Ecto neural progenitor cell (in vitro differentiated cells): Measurements from ENCODE around the gene TXNRD2.

ENCODE experiments used
- DNase-seq: peaks from one replicate; pipeline ENCODE4 v3.0.0-alpha.2; 2018; ENCODE audit warnings: low spot score

Gene TXNRD2

GRCh38 chr22:19875531-19876313 lies 65.9 kb downstream of the TXNRD2 start:
- no peak for DNase-seq

DNA sequence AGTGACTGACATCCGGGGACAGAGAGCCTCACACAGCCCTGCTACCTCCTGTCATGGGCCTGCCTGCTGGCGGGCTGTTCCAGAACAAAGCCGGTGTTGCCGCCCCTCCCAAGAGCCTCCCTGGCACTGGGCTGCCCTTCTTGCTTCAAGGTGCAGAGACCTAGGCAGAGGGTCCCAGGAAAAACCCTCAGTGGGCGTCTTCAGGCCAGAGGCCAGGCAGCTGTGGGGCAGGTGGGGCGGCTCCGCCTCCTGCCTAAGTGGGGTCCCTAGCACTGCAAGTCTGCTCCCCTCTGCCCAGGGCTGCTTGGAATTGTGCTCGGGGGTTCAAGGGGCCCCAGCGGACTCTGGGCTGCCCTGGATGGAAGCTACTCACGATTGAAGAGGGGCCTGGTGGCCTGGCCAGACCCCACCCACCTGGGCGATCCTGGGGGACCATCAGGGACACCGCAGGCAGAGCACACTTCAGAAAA lies 66.5 kb downstream of the TXNRD2 start:
- DNase-seq: no peak

- peak; percentile 82 for DNase-seq
Measured at GRCh38 chr22:19874307-19875060, 67.1 kb downstream of the TXNRD2 start.

DNA sequence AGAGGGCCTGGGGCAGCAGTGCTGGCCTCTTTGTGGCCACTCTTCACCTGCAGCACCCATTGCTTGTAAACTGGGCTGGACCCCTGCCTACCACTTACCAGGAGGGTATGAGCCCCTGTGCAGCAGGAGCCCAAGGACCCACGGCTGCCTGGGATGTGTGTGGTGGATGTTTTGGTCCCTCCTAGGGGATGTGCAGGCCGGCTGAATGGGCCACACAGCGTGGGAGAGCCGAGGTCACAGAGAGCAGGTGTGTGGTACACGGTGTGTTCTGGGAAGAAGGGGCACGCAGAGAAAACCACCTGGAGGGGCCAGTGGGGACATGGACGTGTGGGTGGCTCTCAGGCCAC lies 67.7 kb downstream of the TXNRD2 start:
- DNase-seq: no peak

- no peak for DNase-seq
Measured at GRCh38 chr22:19873138-19873959, 68.3 kb downstream of the TXNRD2 start.

- DNase-seq: peak; percentile 42
Measured at GRCh38 chr22:19872779-19873137, 68.9 kb downstream of the TXNRD2 start.

DNA sequence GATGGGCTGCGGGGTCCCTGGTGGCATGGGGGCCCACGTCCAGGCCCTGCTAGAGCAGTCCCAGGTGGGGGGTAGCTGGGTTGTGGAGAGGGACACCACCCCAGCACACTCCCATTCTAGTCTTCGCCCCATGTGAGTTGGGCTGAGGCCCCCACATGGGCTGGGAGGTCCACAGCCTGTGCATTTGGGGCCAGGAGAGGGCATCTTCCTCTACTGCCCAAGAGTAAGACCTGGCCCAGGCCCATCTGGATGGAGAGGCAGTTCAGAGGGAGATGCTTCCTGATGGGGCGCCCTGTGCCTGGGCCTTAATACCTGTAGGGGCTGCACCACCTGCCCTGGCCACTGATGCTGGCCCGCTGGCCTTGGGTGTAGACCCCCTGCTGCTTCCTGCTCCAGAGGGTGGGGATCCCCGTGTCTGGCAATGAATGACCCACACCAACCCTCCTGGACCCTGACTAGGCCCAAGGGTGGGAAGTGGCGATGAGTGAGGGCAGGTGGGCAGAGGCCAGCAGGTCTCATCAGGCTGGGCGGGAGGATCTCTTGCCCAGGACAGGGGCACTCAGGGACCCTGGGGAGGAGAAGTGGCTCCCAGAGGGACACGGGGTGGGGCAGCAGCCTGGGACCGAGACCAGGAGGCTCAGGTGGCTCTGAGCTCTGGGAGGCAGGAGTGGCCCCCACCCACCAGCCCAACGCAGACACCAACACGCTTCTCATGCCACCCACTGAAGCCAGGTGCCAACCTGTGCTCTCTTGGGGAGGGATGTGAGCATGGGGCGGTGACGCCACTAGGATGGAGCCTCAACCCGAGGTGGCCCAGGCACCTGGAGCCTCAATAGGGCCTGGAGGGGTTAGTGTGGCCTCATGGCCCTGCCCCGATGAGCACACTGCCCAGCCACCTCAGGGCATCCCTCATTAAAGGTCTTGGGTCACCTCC lies 69.5 kb downstream of the TXNRD2 start:
- DNase-seq: no peak

- no peak for DNase-seq
Measured at GRCh38 chr22:19871023-19871844, 70.4 kb downstream of the TXNRD2 start.

- no peak for DNase-seq
Measured at GRCh38 chr22:19870153-19871022, 71.2 kb downstream of the TXNRD2 start.

DNA sequence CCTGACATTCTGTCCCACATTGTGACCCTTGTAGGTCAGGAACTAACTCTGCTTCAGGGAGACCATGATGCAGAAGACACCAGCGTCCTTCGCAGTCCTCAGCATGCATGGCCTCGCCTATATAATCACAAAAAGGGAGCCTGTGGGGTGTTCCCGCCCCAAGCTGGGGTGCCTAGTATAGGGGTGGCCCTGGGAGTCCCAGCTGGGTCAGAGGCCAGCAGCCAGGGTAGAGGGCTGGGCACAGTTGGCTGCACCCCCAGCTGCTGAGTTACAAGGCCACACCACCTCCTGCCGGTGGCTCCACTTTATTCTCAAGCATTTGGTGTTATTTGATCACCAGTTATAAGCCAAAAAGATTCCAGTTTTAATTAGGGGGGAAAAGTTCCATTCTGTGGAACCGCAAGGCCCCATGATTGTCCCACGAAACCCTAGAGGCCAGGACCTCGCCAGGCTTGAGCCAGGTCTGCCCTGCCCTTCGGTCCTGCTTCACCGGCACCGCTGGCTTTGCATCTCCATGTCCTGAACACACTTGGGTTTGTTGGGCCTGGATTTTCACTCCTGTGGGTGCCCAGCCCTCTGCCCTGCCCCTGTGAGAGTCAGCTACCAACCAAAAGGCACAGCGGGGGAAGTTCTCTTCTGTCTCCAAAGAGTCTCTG lies 72.0 kb downstream of the TXNRD2 start:
- DNase-seq: no peak

DNA sequence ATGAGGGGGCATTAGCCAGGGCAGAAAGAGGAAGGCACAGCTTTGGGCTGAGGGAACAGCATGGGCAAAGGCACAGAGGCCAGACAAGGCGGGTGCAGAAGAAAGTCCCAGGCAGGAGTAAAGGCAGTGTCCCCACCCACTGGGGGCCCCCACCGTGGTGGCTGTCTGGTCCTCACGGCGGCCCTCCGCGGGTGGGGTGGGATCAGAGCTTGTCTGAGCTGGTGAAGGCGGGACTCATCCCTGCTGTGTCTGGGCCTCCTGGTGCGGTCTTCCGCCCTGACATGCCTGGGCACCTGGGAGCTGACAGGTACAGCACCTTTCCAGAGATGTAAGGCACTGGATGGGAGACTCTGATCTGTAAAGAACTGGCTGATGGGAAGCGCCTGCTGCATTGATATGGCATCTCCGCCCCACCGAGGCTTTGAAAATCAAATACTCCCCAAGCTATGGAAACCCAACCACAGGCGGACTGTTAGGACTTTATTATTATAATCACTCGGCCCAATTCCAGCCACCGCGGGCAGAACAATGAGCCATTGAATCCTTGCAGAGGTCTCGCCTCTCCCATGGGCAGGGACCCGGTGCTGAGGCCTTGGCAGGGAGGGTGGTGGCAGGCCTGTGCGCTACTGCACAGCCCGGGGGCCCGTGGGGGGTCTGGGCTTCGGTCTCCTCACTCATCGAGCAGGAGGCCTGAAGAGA lies 72.7 kb downstream of the TXNRD2 start:
- DNase-seq: no peak

DNA sequence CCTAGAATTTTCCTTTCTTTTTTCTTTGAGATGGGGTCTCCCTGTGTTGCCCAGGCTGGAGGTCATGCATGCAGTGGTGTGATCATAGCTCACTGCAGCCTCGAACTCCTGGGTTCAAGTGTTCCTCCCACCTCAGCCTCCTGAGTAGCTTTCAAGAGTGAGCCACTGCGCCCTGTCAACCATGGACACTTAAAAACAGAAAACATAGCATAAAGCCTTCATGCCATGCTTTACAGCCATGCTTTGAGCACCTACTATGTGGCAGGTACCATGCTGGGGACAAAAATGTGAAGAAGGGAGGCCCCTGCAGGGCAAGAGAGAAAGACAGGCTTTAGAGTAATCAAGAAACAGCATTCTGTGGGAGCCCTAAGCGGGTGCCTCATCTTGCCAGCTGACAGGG lies 73.3 kb downstream of the TXNRD2 start:
- DNase-seq: no peak

GRCh38 chr22:19867617-19868016 lies 74.0 kb downstream of the TXNRD2 start:
- DNase-seq: no peak

GRCh38 chr22:19866665-19867009 lies 75.0 kb downstream of the TXNRD2 start:
- no peak for DNase-seq

DNA sequence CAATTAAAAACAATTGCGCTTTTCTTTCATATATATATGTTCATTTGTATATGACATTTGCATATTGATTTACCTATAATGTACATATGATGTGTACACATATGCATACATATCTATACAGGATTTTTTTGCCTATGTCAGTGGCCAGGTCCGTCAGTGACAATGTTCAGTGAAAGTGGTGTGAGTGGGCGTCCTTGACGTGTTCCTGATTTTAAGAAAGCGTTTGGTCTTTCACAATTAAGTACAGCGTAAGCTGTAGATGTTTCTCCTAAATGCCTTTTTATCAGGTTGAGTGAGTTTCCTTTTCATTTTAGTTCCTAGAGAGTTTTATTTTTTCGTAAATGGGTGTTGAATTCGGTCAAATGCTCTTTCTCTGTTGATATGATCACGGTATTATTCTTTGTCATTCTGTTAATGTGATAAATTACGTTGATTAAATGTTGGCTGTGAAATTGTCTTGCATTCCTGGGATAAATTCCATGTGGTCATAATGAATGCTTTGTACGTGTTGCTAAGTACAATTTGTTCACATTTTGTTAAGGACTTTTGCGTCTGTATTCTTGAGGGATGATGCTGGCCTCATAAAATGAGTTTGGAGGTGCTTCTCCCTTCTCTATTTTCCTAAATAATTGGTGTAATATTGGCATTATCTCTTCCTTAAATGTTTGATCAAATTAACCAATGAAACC lies 76.3 kb downstream of the TXNRD2 start:
- no peak for DNase-seq

GRCh38 chr22:19864538-19865106 lies 77.0 kb downstream of the TXNRD2 start:
- no peak for DNase-seq

GRCh38 chr22:19863571-19863970 lies 78.0 kb downstream of the TXNRD2 start:
- DNase-seq: no peak
